HG02981 (cell line): ENCODE data around the gene NME9.

Experiments
- ATAC-seq: cut with Tn5 transposase; IDR thresholded peaks from one replicate; pipeline ENCODE4 v1.9.1; 2021; ENCODE audit warnings: mild to moderate bottlenecking, moderate library complexity; ENCODE audit not compliant: unreplicated experiment

The NME9 gene

GRCh38 chr3:138336454-138336999 is 6.9 kb upstream of the NME9 start:
- no peak for ATAC-seq

- ATAC-seq, result no peak
Observed at GRCh38 chr3:138334608-138335007, 5.0 kb upstream of the NME9 start.

GRCh38 chr3:138332472-138333073 is 2.9 kb upstream of the NME9 start:
- no peak for ATAC-seq

- no peak for ATAC-seq
Observed at GRCh38 chr3:138331143-138331894, 1.7 kb upstream of the NME9 start.

GRCh38 chr3:138329984-138330293 is 288 bp upstream of the NME9 start:
- no peak for ATAC-seq

- ATAC-seq, result no peak
Observed at GRCh38 chr3:138328341-138328740, 1.3 kb downstream of the NME9 start.

GRCh38 chr3:138327831-138328230 is 1.8 kb downstream of the NME9 start:
- ATAC-seq, result no peak

GRCh38 chr3:138326866-138327595 is 2.6 kb downstream of the NME9 start:
- no peak for ATAC-seq

- no peak for ATAC-seq
Observed at GRCh38 chr3:138325990-138326389, 3.7 kb downstream of the NME9 start.

- no peak for ATAC-seq
Observed at GRCh38 chr3:138323971-138324370, 5.7 kb downstream of the NME9 start.

GRCh38 chr3:138317687-138318086 is 12.0 kb downstream of the NME9 start:
- ATAC-seq, result no peak

GRCh38 chr3:138314751-138315150 is 14.9 kb downstream of the NME9 start:
- no peak for ATAC-seq

- no peak for ATAC-seq
Observed at GRCh38 chr3:138310494-138310893, 19.2 kb downstream of the NME9 start.

GRCh38 chr3:138308783-138309182 is 20.9 kb downstream of the NME9 start:
- no peak for ATAC-seq

- ATAC-seq, result no peak
Observed at GRCh38 chr3:138307899-138308298, 21.8 kb downstream of the NME9 start.

- no peak for ATAC-seq
Observed at GRCh38 chr3:138303474-138303873, 26.2 kb downstream of the NME9 start.

- no peak for ATAC-seq
Observed at GRCh38 chr3:138300647-138301046, 29.0 kb downstream of the NME9 start.

GRCh38 chr3:138297876-138298275 is 31.8 kb downstream of the NME9 start:
- no peak for ATAC-seq

GRCh38 chr3:138297059-138297607 is 32.5 kb downstream of the NME9 start:
- ATAC-seq, result no peak

- ATAC-seq, result no peak
Observed at GRCh38 chr3:138296639-138297038, 33.0 kb downstream of the NME9 start.

GRCh38 chr3:138289701-138290100 is 40.0 kb downstream of the NME9 start:
- no peak for ATAC-seq

GRCh38 chr3:138289260-138289659 is 40.4 kb downstream of the NME9 start:
- ATAC-seq, result no peak
